Mesendoderm (in vitro differentiated cells): ENCODE data around the gene PDGFA.

Experiments used
- DNase-seq: peaks from one replicate; pipeline ENCODE4 v3.0.0; 2013
- H2AK5ac ChIP-seq: 2 replicates; pipeline ENCODE4 v1.6.1; 2013; ENCODE audit warnings: low read length, inconsistent platforms
- H2BK120ac ChIP-seq: 2 replicates; pipeline ENCODE4 v1.6.1; 2013; ENCODE audit warnings: low read depth, mild to moderate bottlenecking, low read length, moderate library complexity, mixed read lengths
- H2BK15ac ChIP-seq: replicated peaks from 2 replicates; pipeline ENCODE4 v1.6.1; 2013; ENCODE audit warnings: low read depth, mild to moderate bottlenecking, moderate library complexity
- H2BK5ac ChIP-seq: 2 replicates; pipeline ENCODE4 v1.6.1; 2013; ENCODE audit warnings: low read length, inconsistent platforms
- H3K18ac ChIP-seq: 2 replicates; pipeline ENCODE4 v1.6.1; 2013; ENCODE audit warnings: mild to moderate bottlenecking, low read length, mixed read lengths
- H3K23ac ChIP-seq: one replicate; pipeline ENCODE4 v1.6.1; 2013; ENCODE audit warnings: low read length
- H3K27ac ChIP-seq: 2 replicates; pipeline ENCODE4 v1.5.1; 2013; ENCODE audit warnings: low read depth, mild to moderate bottlenecking, inconsistent platforms, low read length, moderate library complexity
- H3K27me3 ChIP-seq: 2 replicates; pipeline ENCODE4 v1.6.1; 2013; ENCODE audit warnings: low read length, control low read depth, mild to moderate bottlenecking, inconsistent platforms; ENCODE audit not compliant: insufficient read depth, poor library complexity
- H3K36me3 ChIP-seq: 2 replicates; pipeline ENCODE4 v1.6.1; 2013; ENCODE audit warnings: low read length, inconsistent platforms; ENCODE audit not compliant: control insufficient read depth, insufficient read depth
- H3K4ac ChIP-seq: one replicate; pipeline ENCODE4 v1.6.1; 2013; ENCODE audit warnings: low read depth, mild to moderate bottlenecking, low read length, moderate library complexity
- H3K4me1 ChIP-seq: 2 replicates; pipeline ENCODE4 v1.6.1; 2013; ENCODE audit warnings: low read depth, low read length, inconsistent platforms; ENCODE audit not compliant: control insufficient read depth
- H3K4me2 ChIP-seq: 2 replicates; pipeline ENCODE4 v1.6.1; 2013; ENCODE audit warnings: low read length
- H3K4me3 ChIP-seq: 2 replicates; pipeline ENCODE4 v1.5.1; 2013; ENCODE audit warnings: mild to moderate bottlenecking, low read length
- H3K56ac ChIP-seq: one replicate; pipeline ENCODE4 v1.6.1; 2013; ENCODE audit warnings: low read length
- H3K79me1 ChIP-seq: 2 replicates; pipeline ENCODE4 v1.6.1; 2013; ENCODE audit warnings: low read length, inconsistent platforms
- H3K79me2 ChIP-seq: 2 replicates; pipeline ENCODE4 v1.6.1; 2013; ENCODE audit warnings: mild to moderate bottlenecking, low read length; ENCODE audit not compliant: control insufficient read depth, insufficient read depth
- H3K9ac ChIP-seq: 2 replicates; pipeline ENCODE4 v1.6.1; 2013; ENCODE audit warnings: low read length, inconsistent platforms
- H4K5ac ChIP-seq: one replicate; pipeline ENCODE4 v1.6.1; 2013; ENCODE audit warnings: low read length
- H4K8ac ChIP-seq: one replicate; pipeline ENCODE4 v1.6.1; 2013; ENCODE audit warnings: low read depth, mild to moderate bottlenecking, control low read depth, low read length, moderate library complexity
- WGBS: extraction: QIAGEN DNeasy Blood & Tissue Kit; methylation state at CpG from one replicate; pipeline ENCODE4 v1.1.7; 2013; ENCODE audit warnings: low lambda C conversion rate, missing lambda C conversion rate; ENCODE audit not compliant: insufficient coverage; ENCODE audit errors: extremely low coverage; 5-methylcytosine and 5-hydroxymethylcytosine counted together

PDGFA gene

DNA sequence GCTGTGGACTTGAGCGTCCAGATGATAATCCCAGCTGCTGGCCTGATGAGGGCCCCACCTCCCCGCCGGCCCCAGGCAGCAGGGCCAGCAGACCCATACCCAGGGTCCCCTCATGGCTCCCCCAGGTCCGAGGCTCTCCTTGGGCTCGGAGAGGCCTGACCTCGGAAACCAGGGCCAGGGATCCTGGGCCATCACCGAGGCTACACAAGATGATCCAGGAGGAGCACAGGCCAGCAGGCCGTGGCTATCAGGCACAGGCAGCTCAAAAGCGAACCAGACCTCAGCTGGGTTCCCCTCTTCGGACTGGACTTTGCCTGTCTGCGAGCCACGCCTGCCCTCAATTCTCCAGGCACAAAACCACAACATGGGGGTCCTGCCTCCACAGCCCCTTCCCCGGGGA is 17.4 kb downstream of the PDGFA start:
- H3K79me1 ChIP-seq: no peaks in the 10 kb centered on the region
- no peaks in the 10 kb centered on the region for H3K4me1 ChIP-seq
- H3K79me2 ChIP-seq: no peaks in the 10 kb centered on the region
- H2BK15ac ChIP-seq: no peak overlapping the region
- H2BK5ac ChIP-seq: no peak overlapping the region
- H3K4ac ChIP-seq: no peak overlapping the region
- no peak overlapping the region for H3K56ac ChIP-seq
- H2BK120ac ChIP-seq: no peak overlapping the region
- H3K23ac ChIP-seq: no peak overlapping the region
- no peak overlapping the region for H2AK5ac ChIP-seq
- H3K36me3 ChIP-seq: no peaks in the 10 kb centered on the region
- H4K5ac ChIP-seq: no peak overlapping the region
- WGBS: no CpG with 5 or more reads among the region's 13 CpGs
- H3K18ac ChIP-seq: no peak overlapping the region
- H4K8ac ChIP-seq: no peak overlapping the region
- H3K9ac ChIP-seq: no peak overlapping the region
- no peak overlapping the region for H3K4me3 ChIP-seq
- DNase-seq: no peak
- H3K4me2 ChIP-seq: no peak overlapping the region
- no peak overlapping the region for H3K27ac ChIP-seq
- no peaks in the 10 kb centered on the region for H3K27me3 ChIP-seq

DNA sequence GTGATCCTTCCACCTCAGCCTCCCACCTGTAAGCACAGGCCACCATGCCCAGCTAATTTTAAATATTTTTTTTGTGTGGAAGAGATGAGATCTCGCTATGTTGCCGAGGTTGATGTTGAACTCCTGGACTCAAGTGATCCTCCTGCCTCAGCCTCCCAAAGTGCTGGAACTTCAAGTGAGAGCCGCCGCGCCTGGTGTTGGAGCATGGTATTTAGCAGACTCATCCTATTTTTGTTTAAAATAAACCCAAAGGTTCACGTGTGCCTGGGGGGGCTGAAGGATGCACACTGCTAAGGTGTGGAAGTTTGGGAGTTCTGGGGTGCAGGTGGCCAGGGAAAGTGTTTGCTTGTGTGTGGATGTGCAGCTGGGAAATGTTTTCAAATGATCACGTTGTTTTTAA is 18.1 kb downstream of the PDGFA start:
- Histone ChIP-seq H2BK15ac (no peak overlapping the region), H3K4me1 (no peaks in the 10 kb centered on the region), H3K4me2 (no peak overlapping the region), H3K4me3 (no peak overlapping the region), H3K4ac (no peak overlapping the region), H2BK5ac (no peak overlapping the region), H4K5ac (no peak overlapping the region), H3K18ac (no peak overlapping the region), H3K56ac (no peak overlapping the region), H3K36me3 (no peaks in the 10 kb centered on the region), H2AK5ac (no peak overlapping the region), H3K27me3 (no peaks in the 10 kb centered on the region), H3K23ac (no peak overlapping the region), H4K8ac (no peak overlapping the region), H3K27ac (no peak overlapping the region), H2BK120ac (no peak overlapping the region), H3K79me1 (no peaks in the 10 kb centered on the region), H3K9ac (no peak overlapping the region), H3K79me2 (no peaks in the 10 kb centered on the region)
- no peak for DNase-seq
- WGBS: no CpG with 5 or more reads among the region's 7 CpGs

DNA sequence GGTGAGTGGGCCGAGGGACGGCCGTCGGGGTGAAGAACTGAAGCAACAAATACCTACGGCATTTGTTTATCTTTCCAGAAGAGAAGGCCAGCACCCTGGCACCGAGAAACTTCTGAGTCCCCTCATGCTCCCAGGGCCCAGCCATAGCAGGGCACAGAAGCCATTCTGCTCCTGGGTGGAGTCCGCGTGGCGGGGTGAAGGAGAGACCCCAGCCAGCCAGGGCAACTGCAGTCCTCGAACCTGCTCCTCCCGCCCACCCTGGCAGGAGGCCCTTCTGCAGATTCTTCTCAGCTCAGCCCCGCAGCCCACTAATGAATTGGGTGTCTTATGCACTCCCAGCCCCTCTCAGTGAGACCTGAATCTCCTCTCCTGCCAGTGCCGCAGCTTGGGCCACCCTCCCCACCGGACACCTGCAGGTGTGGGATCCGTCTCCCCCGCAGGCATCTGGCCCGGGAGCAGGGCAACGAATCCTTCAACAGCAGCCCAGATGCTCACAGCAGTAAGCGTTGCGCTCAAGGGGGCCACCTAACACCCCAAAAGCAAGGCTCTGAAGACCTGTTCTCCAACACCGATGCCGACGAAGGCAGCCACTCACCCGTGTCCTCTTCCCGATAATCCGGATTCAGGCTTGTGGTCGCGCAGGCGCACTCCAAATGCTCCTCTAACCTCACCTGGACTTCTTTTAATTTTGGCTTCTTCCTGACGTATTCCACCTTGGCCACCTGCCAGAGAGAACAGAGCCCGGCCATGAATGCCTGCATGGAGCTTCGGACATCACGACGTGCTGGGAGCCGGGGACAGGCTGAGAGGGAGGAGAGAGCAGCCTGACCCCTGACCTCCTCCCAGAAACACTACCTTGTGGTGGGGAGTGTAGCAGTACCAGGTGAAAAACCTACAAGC is 18.9 kb downstream of the PDGFA start:
- no peak overlapping the region for H2BK5ac ChIP-seq
- H3K79me2 ChIP-seq: no peaks in the 10 kb centered on the region
- no peaks in the 10 kb centered on the region for H3K4me1 ChIP-seq
- no peak overlapping the region for H2BK15ac ChIP-seq
- H4K5ac ChIP-seq: no peak overlapping the region
- no peaks in the 10 kb centered on the region for H3K36me3 ChIP-seq
- H3K4ac ChIP-seq: no peak overlapping the region
- WGBS: no CpG with 5 or more reads among the region's 35 CpGs
- H3K4me3 ChIP-seq: no peak overlapping the region
- no peak overlapping the region for H4K8ac ChIP-seq
- no peaks in the 10 kb centered on the region for H3K79me1 ChIP-seq
- no peak overlapping the region for H2AK5ac ChIP-seq
- no peak overlapping the region for H3K18ac ChIP-seq
- H3K27me3 ChIP-seq: no peaks in the 10 kb centered on the region
- no peak for DNase-seq
- H2BK120ac ChIP-seq: no peak overlapping the region
- no peak overlapping the region for H3K27ac ChIP-seq
- H3K4me2 ChIP-seq: no peak overlapping the region
- H3K56ac ChIP-seq: no peak overlapping the region
- H3K23ac ChIP-seq: no peak overlapping the region
- H3K9ac ChIP-seq: no peak overlapping the region

DNA sequence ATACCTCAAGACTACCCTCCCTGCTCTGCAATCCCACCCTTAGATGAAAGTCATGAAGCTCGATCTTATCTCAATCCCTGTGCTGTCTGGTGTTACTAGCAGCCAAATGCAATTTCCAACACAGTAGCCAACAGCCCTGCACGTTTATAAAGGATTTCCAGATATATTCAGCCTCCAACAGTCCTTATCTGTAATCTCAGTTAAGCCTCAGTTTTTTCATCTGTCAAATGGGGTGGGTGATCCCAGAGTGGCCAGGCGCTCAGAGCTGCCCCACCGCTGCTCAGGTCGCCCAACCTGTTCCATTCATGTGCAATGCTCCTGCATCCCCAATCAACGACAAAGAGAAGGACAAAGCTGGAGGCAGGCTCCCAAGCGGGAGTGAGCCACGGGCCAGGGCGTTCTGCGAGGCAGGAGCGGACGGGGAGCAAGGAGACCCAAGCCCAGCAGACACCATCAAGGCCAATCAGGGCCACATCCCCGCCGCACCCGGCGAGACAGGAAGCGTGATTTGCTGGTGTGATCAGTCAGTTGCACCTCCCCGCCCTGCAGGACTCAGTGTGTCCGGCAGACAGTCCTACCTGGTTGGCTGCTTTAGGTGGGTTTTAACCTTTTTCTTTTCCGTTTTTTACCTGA is 19.7 kb downstream of the PDGFA start:
- Histone ChIP-seq H3K36me3 (no peaks in the 10 kb centered on the region), H3K27me3 (no peaks in the 10 kb centered on the region), H3K4ac (no peak overlapping the region), H3K79me1 (no peaks in the 10 kb centered on the region), H3K27ac (no peak overlapping the region), H3K9ac (no peak overlapping the region), H4K8ac (no peak overlapping the region), H3K4me3 (no peak overlapping the region), H3K18ac (no peak overlapping the region), H2BK120ac (no peak overlapping the region), H3K4me2 (no peak overlapping the region), H3K4me1 (no peaks in the 10 kb centered on the region), H2BK15ac (no peak overlapping the region), H2AK5ac (no peak overlapping the region), H3K56ac (no peak overlapping the region), H4K5ac (no peak overlapping the region), H3K79me2 (no peaks in the 10 kb centered on the region), H3K23ac (no peak overlapping the region), H2BK5ac (no peak overlapping the region)
- no CpG with 5 or more reads among the region's 20 CpGs for WGBS
- DNase-seq: no peak

DNA sequence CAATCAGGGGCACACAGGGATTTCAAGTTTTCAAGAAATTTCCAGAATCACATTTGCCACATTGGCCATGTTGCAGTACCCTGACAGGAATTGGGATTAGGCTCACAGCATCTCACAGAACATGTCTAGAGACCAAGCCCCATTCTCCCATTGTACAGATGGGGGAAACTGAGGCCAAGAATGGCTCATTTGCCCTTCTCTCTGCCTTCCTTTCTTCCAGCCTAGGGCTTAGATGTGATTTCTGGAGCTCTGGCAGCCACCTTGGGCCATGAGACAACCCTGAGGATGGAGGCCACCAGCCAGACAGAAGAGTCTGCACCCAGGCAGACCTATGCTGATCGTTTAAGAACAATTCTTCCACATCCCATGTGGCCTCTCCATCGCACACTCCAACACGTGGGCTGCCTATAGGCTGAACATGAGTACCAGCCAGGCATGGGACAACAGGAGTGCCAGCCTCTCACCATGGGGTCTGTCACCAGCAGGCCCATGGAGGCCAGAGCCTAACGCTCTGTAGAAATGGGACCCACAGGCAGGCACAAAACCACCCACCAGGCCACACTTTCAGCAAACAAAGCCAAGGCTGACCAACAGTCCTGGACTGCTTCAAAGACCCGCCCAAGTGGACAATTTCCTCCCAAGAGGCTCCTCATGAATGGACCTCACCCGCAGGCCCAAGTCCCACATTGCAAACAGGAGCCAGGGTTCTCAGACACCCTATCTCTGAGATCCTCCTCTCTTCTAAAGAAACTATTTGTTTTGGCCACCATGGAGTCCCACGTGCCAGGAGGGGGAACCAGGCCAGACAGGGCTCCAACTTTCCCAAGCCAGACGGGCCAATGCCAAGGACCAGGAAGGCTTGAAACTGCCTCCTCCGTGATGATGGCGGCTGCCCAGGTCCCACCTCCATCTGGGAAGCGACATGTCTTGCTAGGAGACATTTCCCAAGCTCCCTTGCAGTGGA is 20.7 kb downstream of the PDGFA start:
- Histone ChIP-seq H3K27ac (no peak overlapping the region), H3K23ac (no peak overlapping the region), H2AK5ac (no peak overlapping the region), H2BK120ac (no peak overlapping the region), H3K9ac (no peak overlapping the region), H4K8ac (no peak overlapping the region), H3K18ac (no peak overlapping the region), H3K36me3 (no peaks in the 10 kb centered on the region), H2BK15ac (no peak overlapping the region), H3K4me3 (no peak overlapping the region), H3K4me1 (no peaks in the 10 kb centered on the region), H3K79me1 (no peaks in the 10 kb centered on the region), H3K4me2 (no peak overlapping the region), H3K27me3 (no peaks in the 10 kb centered on the region), H3K4ac (no peak overlapping the region), H3K56ac (no peak overlapping the region), H2BK5ac (no peak overlapping the region), H4K5ac (no peak overlapping the region), H3K79me2 (no peaks in the 10 kb centered on the region)
- DNase-seq: no peak
- no CpG with 5 or more reads among the region's 11 CpGs for WGBS
